GM18951 (cell line): ENCODE data around the gene MROH7.

Source experiments
- POLR2A ChIP-seq: IDR thresholded peaks from 4 replicates; pipeline ENCODE4 v1.6.1; 2011; ENCODE audit warnings: mild to moderate bottlenecking; ENCODE audit not compliant: insufficient read length, insufficient read depth; ENCODE audit errors: extremely low read depth
- in situ Hi-C: fragments of 300-500 bp; cut with MboI; formaldehyde crosslinking; loops from one replicate; pipeline ENCODE4 v1.12.0; 2022; ENCODE audit warnings: low sequenced_read_pairs, mixed read lengths, inconsistent platforms; ENCODE audit not compliant: unreplicated experiment

Gene MROH7

GRCh38 chr1:54649130-54649898 lies 7.7 kb downstream of the MROH7 start:
- in situ Hi-C loops = no loop called here
- no peak for TF ChIP-seq POLR2A

GRCh38 chr1:54649921-54650320 lies 8.3 kb downstream of the MROH7 start:
- TF ChIP-seq POLR2A = no peak
- in situ Hi-C loops = no loop called here

- in situ Hi-C loops = no loop called here
These were observed 8.8 kb downstream of the MROH7 start for GRCh38 chr1:54650417-54650816.

GRCh38 chr1:54651608-54652007 lies 10.0 kb downstream of the MROH7 start:
- no peak for TF ChIP-seq POLR2A
- in situ Hi-C loops = no loop called here

More at GRCh38 chr1:54650417-54650816, 8.8 kb downstream of the MROH7 start:
- TF ChIP-seq POLR2A = no peak

- in situ Hi-C loops = no loop called here
These were observed 10.6 kb downstream of the MROH7 start for GRCh38 chr1:54652168-54652567.

GRCh38 chr1:54653036-54653435 lies 11.4 kb downstream of the MROH7 start:
- no peak for TF ChIP-seq POLR2A
- in situ Hi-C loops = no loop called here

More at GRCh38 chr1:54652168-54652567, 10.6 kb downstream of the MROH7 start:
- no peak for TF ChIP-seq POLR2A

- TF ChIP-seq POLR2A = no peak
- in situ Hi-C loops = no loop called here
These were observed 16.8 kb downstream of the MROH7 start for GRCh38 chr1:54658164-54658913.

- TF ChIP-seq POLR2A = no peak
- in situ Hi-C loops = no loop called here
These were observed 22.1 kb downstream of the MROH7 start for GRCh38 chr1:54663725-54664124.

GRCh38 chr1:54664364-54664763 lies 22.8 kb downstream of the MROH7 start:
- TF ChIP-seq POLR2A = no peak
- in situ Hi-C loops = no loop called here

- TF ChIP-seq POLR2A = no peak
- in situ Hi-C loops = no loop called here
These were observed 24.3 kb downstream of the MROH7 start for GRCh38 chr1:54665852-54666251.

GRCh38 chr1:54666333-54666732 lies 24.7 kb downstream of the MROH7 start:
- in situ Hi-C loops = no loop called here
- TF ChIP-seq POLR2A = no peak

GRCh38 chr1:54667797-54668196 lies 26.2 kb downstream of the MROH7 start:
- TF ChIP-seq POLR2A = no peak
- in situ Hi-C loops = no loop called here

- TF ChIP-seq POLR2A = no peak
These were observed 27.0 kb downstream of the MROH7 start for GRCh38 chr1:54668567-54668966.

More at GRCh38 chr1:54668567-54668966, 27.0 kb downstream of the MROH7 start:
- in situ Hi-C loops = no loop called here
